Kasumi-1 (cell line): ENCODE data around the gene PI4K2A.

ENCODE experiments used
- DNase-seq, 2 experiments: peaks; one replicate each; lab custom pipeline; 2025; lab: John Stamatoyannopoulos, UW

PI4K2A gene

GRCh38 chr10:97704341-97704740, 63.9 kb downstream of the PI4K2A start:
- DNase-seq: no peak

- DNase-seq: no peak
Observed at GRCh38 chr10:97705006-97705670, 64.7 kb downstream of the PI4K2A start.

- no peak for DNase-seq
Observed at GRCh38 chr10:97707134-97707861, 66.8 kb downstream of the PI4K2A start.

- no peak for DNase-seq
Observed at GRCh38 chr10:97708167-97708566, 67.7 kb downstream of the PI4K2A start.

GRCh38 chr10:97708976-97709946, 68.8 kb downstream of the PI4K2A start:
- DNase-seq: peak; percentile 83 to 86

GRCh38 chr10:97711640-97712572, 71.4 kb downstream of the PI4K2A start:
- peak; percentile 32 to 38 for DNase-seq

GRCh38 chr10:97713339-97713825, 72.9 kb downstream of the PI4K2A start, which contains the start of gene MARVELD1:
MARVELD1 (plus strand) TSS chr10:97713730; CDS start chr10:97713877, 147 bp downstream.
- DNase-seq: peak; percentile 94

GRCh38 chr10:97713826-97714400, 73.4 kb downstream of the PI4K2A start:
- DNase-seq: peak; percentile 43 to 50

GRCh38 chr10:97714401-97715258, 74.2 kb downstream of the PI4K2A start:
- peak; percentile 87 to 94 for DNase-seq

- DNase-seq: peak in 1 of 2 experiments; percentile 23
Observed at GRCh38 chr10:97715259-97715874, 74.9 kb downstream of the PI4K2A start.

GRCh38 chr10:97717627-97718026, 77.2 kb downstream of the PI4K2A start:
- DNase-seq: no peak

GRCh38 chr10:97718178-97718577, 77.7 kb downstream of the PI4K2A start:
- peak; percentile 55 to 65 for DNase-seq

- DNase-seq: no peak
Observed at GRCh38 chr10:97718659-97719142, 78.2 kb downstream of the PI4K2A start.

GRCh38 chr10:97719602-97720001, 79.1 kb downstream of the PI4K2A start:
- no peak for DNase-seq

GRCh38 chr10:97721871-97722780, 81.7 kb downstream of the PI4K2A start:
- DNase-seq: no peak

- no peak for DNase-seq
Observed at GRCh38 chr10:97723001-97723400, 82.5 kb downstream of the PI4K2A start.

- no peak for DNase-seq
Observed at GRCh38 chr10:97724341-97724941, 84.0 kb downstream of the PI4K2A start.
